GM21717 (cell line): ENCODE measurements around the gene PRR12.

ENCODE experiments used
- ATAC-seq: cut with Tn5 transposase; IDR thresholded peaks from one replicate; pipeline ENCODE4 v1.9.1; 2021; ENCODE audit warnings: mild to moderate bottlenecking, moderate library complexity; ENCODE audit not compliant: unreplicated experiment

The PRR12 gene

GRCh38 chr19:49662011-49662410 is 71.0 kb downstream of the PRR12 start:
- ATAC-seq, result no peak

GRCh38 chr19:49663224-49663623 is 72.2 kb downstream of the PRR12 start:
- ATAC-seq, result no peak

- ATAC-seq, result no peak
Measured at GRCh38 chr19:49664171-49665035, 73.4 kb downstream of the PRR12 start.

GRCh38 chr19:49665036-49665350 is 74.0 kb downstream of the PRR12 start:
- ATAC-seq, result no peak

GRCh38 chr19:49665351-49666119 is 74.6 kb downstream of the PRR12 start, which contains the start of the genes BCL2L12 and IRF3:
Gene BCL2L12 (plus strand): TSS chr19:49665933. CDS start chr19:49666693, 760 bp downstream.
Gene IRF3 (minus strand): TSS chr19:49665857. CDS start chr19:49664838, 1,019 bp downstream.
- ATAC-seq, result peak; percentile 51

GRCh38 chr19:49666120-49666444 is 75.1 kb downstream of the PRR12 start:
- ATAC-seq, result no peak

- ATAC-seq, result no peak
Measured at GRCh38 chr19:49667473-49667872, 76.5 kb downstream of the PRR12 start.

- no peak for ATAC-seq
Measured at GRCh38 chr19:49669516-49669915, 78.5 kb downstream of the PRR12 start.

GRCh38 chr19:49672131-49672919 is 81.3 kb downstream of the PRR12 start:
- ATAC-seq, result no peak
